ENCODE results near the gene DNAAF8. TPM values are rescaled to one million over a fixed set of nuclear protein-coding genes. Genes with fewer than 3 reads are reported as not detected.

The DNAAF8 gene
- total and polyA plus RNA-seq, 5 donors: 0.28 to 1.3 (median 0.43) TPM; not detected in 1

DNA sequence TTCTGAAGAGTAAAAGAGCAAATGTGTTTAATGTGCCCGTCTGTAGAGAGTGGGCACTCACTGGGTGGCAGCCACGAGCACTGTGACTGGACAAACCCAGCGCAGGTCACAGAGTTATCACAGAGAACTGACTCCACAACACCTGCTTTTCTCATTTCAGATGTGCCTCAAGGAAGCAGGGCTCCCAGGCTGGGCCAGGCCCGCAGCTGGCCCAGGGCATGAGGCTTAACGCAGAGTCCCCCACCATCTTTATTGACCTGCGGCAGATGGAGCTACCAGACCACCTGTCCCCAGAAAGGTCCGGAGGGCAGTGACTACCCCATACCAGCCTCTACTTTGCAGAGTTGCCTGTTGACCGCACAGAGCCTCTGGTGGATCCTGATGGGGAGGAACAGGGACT is 11.9 kb downstream of the DNAAF8 start:
- H3K4me1 ChIP-seq (ENCODE audit: control insufficient read depth, insufficient read depth, low read length): no peaks in the 10 kb centered on the region
- H3K9me3 ChIP-seq (ENCODE audit: control insufficient read depth, low read length): no peaks in the 10 kb centered on the region
- no peaks in the 10 kb centered on the region for H3K27me3 ChIP-seq (ENCODE audit: control insufficient read depth, insufficient read depth)
- H3K27ac ChIP-seq (ENCODE audit: low read length): no peak overlapping the region
- ATAC-seq (no peak), DNase-seq (peak in 1 of 3 donors; percentile 36)
- intact Hi-C loops (cut with DNase I): no loop called here
- WGBS: 83% methylated on average over 8 of the region's 8 CpGs
- H3K4me3 ChIP-seq (ENCODE audit: low read length): no peak overlapping the region

GRCh38 chr16:4746991-4747574 is 12.7 kb downstream of the DNAAF8 start:
- WGBS: 49% methylated on average over 15 of the region's 15 CpGs
- Histone ChIP-seq H3K4me3 (ENCODE audit: low read length) (no peak overlapping the region), H3K27ac (ENCODE audit: low read length) (no peak overlapping the region), H3K9me3 (ENCODE audit: control insufficient read depth, low read length) (no peaks in the 10 kb centered on the region), H3K4me1 (ENCODE audit: control insufficient read depth, insufficient read depth, low read length) (no peaks in the 10 kb centered on the region), H3K27me3 (ENCODE audit: control insufficient read depth, insufficient read depth) (no peaks in the 10 kb centered on the region)
- intact Hi-C loops (cut with DNase I): no loop called here
- DNase-seq (peak in 2 of 3 donors; percentile 63 to 70), ATAC-seq (peak; percentile 3 to 12)

DNA sequence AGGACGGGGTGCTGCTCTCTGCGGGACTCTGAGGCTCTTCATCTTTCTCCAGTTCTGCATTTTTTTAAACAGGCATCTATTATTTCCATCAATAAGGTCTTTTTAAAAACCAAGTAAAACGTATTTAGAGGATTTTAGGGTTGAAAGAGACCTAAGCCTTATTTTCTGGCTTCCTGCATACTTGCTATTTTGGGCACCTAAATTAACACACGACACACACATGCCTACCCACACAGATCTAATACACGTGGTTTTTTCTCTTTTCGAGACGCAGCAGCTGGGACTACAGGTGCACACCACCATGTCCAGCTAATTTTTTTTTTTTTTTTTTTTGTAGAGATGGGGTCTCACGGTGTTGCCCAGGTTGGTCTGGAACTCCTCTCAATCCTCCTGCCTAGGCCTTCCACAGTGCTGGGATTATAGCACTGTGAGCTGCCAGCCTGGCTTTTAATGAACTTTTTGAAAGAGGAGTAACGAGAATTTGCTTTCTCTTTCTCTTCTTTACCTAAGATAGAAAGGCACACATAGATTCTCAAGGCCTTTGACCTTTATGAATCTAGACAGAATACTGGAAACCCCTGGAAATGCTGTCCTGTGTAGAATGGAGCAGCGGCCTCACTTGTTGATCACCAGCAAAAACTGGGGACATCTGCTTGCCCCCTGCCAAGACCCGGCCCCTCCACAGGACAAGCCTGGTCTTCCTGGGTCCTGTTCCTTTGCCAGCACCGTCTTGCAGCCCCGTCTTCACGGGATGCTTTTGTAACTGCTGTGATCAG is 13.8 kb downstream of the DNAAF8 start:
- intact Hi-C loops (cut with DNase I): no loop called here
- Histone ChIP-seq H3K27ac (ENCODE audit: low read length) (no peak overlapping the region), H3K4me3 (ENCODE audit: low read length) (no peak overlapping the region), H3K4me1 (ENCODE audit: control insufficient read depth, insufficient read depth, low read length) (no peaks in the 10 kb centered on the region), H3K9me3 (ENCODE audit: control insufficient read depth, low read length) (no peaks in the 10 kb centered on the region), H3K27me3 (ENCODE audit: control insufficient read depth, insufficient read depth) (no peaks in the 10 kb centered on the region)
- ATAC-seq (no peak), DNase-seq (peak in 1 of 3 donors; percentile 1)
- WGBS: 78% methylated on average over 14 of the region's 14 CpGs

DNA sequence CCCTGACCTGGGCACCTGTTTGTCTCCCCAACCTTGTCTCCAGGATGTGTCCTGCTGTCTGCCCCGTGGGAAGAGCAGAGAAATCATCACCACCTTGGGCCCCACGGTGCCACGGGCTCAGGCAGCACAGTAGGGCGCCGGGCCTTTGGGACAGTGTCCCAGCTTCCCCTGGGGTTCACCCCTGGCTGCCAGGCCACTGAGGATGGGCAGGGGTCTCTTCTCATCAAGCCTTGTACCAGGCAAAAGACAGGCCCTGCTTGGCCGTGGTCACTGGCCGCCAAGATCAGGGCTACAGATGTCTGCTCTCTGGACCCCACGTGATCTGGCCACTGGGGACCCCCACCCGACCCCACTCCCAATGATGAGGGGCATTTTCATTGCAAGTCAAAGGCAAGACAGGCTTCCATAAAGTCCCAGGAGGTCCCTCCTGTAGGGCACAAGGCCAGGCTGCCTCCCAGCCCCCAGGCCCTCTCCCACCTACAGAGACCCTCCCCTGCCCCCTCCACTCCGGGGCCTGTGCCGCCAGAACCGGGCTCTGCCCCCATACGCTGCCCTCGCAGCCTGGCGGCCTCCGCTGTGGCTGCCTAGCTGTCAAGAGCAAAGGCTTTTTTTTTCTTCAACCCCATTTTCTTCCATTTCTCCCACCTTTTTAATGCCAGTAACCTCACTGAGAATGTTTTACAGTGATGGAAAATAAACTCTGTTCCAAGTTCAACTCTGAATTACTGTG is 14.5 kb downstream of the DNAAF8 start:
- H3K27me3 ChIP-seq (ENCODE audit: control insufficient read depth, insufficient read depth): no peaks in the 10 kb centered on the region
- H3K4me3 ChIP-seq (ENCODE audit: low read length): no peak overlapping the region
- no peaks in the 10 kb centered on the region for H3K4me1 ChIP-seq (ENCODE audit: control insufficient read depth, insufficient read depth, low read length)
- 88% methylated on average over 16 of the region's 16 CpGs for WGBS
- no peaks in the 10 kb centered on the region for H3K9me3 ChIP-seq (ENCODE audit: control insufficient read depth, low read length)
- no peak for ATAC-seq
- intact Hi-C loops (cut with DNase I): no loop called here
- H3K27ac ChIP-seq (ENCODE audit: low read length): no peak overlapping the region
- DNase-seq: peak in 2 of 3 donors; percentile 36 to 39

DNA sequence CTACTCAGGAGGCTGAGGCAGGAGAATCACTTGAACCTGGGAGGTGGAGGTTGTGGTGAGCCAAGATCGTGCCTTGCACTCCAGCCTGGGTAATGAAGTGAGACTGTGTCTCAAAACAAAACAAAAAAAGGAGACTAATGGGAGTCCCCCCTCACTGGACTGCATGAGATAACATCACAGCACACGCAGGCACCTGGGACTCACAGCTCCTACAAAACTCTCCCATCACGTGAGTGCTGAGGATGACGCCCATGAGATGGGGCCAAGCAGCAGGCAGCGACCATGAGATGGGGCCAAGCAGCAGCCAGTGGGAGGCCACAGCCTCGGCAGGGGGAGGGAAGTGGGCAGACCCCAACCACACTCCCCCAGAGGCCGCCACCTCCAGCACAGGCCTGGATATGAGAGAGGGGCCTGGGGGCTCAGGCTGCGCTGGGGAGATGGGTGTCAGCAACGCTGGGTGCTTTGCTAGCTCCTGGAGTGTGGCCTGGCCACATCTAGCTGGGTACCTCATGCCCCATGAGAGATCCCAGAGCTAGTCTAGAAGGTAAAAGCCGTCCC is 15.4 kb downstream of the DNAAF8 start:
- H3K9me3 ChIP-seq (ENCODE audit: control insufficient read depth, low read length): no peaks in the 10 kb centered on the region
- H3K4me3 ChIP-seq (ENCODE audit: low read length): no peak overlapping the region
- H3K27ac ChIP-seq (ENCODE audit: low read length): no peak overlapping the region
- intact Hi-C loops (cut with DNase I): no loop called here
- WGBS: 90% methylated on average over 10 of the region's 10 CpGs
- ATAC-seq (no peak), DNase-seq (peak in 2 of 3 donors; percentile 6 to 40)
- no peaks in the 10 kb centered on the region for H3K27me3 ChIP-seq (ENCODE audit: control insufficient read depth, insufficient read depth)
- no peaks in the 10 kb centered on the region for H3K4me1 ChIP-seq (ENCODE audit: control insufficient read depth, insufficient read depth, low read length)

- intact Hi-C loops (cut with DNase I): no loop called here
- ATAC-seq (no peak), DNase-seq (peak in 2 of 3 donors; percentile 15 to 36)
- H3K4me1 ChIP-seq (ENCODE audit: control insufficient read depth, insufficient read depth, low read length): no peaks in the 10 kb centered on the region
- no peak overlapping the region for H3K27ac ChIP-seq (ENCODE audit: low read length)
- H3K4me3 ChIP-seq (ENCODE audit: low read length): no peak overlapping the region
- no peaks in the 10 kb centered on the region for H3K27me3 ChIP-seq (ENCODE audit: control insufficient read depth, insufficient read depth)
- no peaks in the 10 kb centered on the region for H3K9me3 ChIP-seq (ENCODE audit: control insufficient read depth, low read length)
- WGBS: 83% methylated on average over 8 of the region's 8 CpGs
Measured at GRCh38 chr16:4750896-4751295, 16.6 kb downstream of the DNAAF8 start.

- 96% methylated on average over 44 of the region's 44 CpGs for WGBS
- ATAC-seq (peak in 1 of 2 donors; percentile 9), DNase-seq (peak in 2 of 3 donors; percentile 43 to 52)
- Histone ChIP-seq H3K9me3 (ENCODE audit: control insufficient read depth, low read length) (no peaks in the 10 kb centered on the region), H3K4me1 (ENCODE audit: control insufficient read depth, insufficient read depth, low read length) (no peaks in the 10 kb centered on the region), H3K27me3 (ENCODE audit: control insufficient read depth, insufficient read depth) (no peaks in the 10 kb centered on the region), H3K27ac (ENCODE audit: low read length) (no peak overlapping the region), H3K4me3 (ENCODE audit: low read length) (no peak overlapping the region)
- intact Hi-C loops (cut with DNase I): no loop called here
Measured at GRCh38 chr16:4752351-4753100, 18.2 kb downstream of the DNAAF8 start.

DNA sequence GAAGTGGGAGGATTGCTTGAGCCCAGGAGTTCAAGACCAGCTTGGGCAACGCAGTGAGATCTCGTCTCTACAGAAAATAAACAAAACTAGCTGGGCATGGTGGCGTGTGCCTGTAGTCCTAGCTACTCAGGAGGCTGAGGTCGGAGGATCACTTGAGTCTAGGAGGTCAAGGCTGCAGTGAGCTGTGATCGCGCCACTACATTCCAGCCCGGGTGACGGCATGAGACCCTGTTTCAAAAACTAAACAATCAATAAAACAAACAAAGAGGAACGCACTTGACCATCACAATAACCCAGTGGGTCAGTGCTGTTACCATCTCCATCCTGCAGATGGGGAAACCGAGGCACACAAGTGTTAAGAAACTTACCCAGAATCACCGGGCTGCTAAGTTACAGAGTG is 18.9 kb downstream of the DNAAF8 start:
- DNase-seq (peak in 2 of 3 donors; percentile 4 to 16), ATAC-seq (no peak)
- H3K4me1 ChIP-seq (ENCODE audit: control insufficient read depth, insufficient read depth, low read length): no peaks in the 10 kb centered on the region
- H3K27ac ChIP-seq (ENCODE audit: low read length): no peak overlapping the region
- intact Hi-C loops (cut with DNase I): no loop called here
- no peaks in the 10 kb centered on the region for H3K9me3 ChIP-seq (ENCODE audit: control insufficient read depth, low read length)
- 95% methylated on average over 11 of the region's 11 CpGs for WGBS
- no peak overlapping the region for H3K4me3 ChIP-seq (ENCODE audit: low read length)
- no peaks in the 10 kb centered on the region for H3K27me3 ChIP-seq (ENCODE audit: control insufficient read depth, insufficient read depth)

DNA sequence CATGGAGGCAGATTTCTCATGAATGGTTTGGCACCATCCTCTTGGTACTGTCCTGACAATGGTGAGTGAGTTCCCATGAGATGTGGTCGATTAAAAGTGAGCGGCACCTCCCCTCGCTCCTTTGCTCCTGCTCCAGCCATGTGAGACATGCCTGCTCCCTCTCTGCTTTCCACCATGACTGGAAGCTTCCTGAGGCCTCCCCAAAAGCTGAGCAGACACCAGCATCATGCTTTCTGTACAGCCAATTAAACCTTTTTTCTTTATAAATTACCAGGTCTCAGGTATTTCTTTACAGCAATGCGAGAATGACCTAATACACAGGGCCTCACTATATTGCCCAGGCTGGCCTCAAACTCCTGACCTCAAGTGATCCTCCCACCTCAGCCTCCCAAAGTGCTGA is 20.5 kb downstream of the DNAAF8 start:
- DNase-seq (peak in 2 of 3 donors; percentile 4 to 23), ATAC-seq (no peak)
- Histone ChIP-seq H3K4me1 (ENCODE audit: control insufficient read depth, insufficient read depth, low read length) (no peaks in the 10 kb centered on the region), H3K9me3 (ENCODE audit: control insufficient read depth, low read length) (no peaks in the 10 kb centered on the region), H3K27me3 (ENCODE audit: control insufficient read depth, insufficient read depth) (no peaks in the 10 kb centered on the region), H3K27ac (ENCODE audit: low read length) (no peak overlapping the region), H3K4me3 (ENCODE audit: low read length) (no peak overlapping the region)
- 100% methylated on average over 4 of the region's 4 CpGs for WGBS
- intact Hi-C loops (cut with DNase I): no loop called here

DNA sequence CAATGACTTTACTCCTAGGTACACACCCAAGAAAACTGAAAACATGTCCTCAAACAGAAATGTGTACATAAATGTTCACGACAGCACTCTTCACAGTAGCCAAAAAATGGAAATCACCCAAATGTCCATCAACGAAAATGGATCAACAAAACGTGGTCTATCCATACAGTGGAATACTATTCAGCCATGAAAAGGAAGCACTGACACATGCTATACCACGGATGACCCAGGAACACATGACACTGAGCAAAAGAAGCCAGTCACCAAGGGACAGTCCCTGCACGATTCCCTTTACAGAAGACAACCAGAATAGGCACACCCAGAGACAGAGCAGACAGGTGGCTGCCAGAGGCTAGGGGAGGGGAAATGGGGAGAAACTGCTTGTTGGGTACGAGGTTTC is 21.4 kb downstream of the DNAAF8 start:
- DNase-seq (no peak), ATAC-seq (no peak)
- Histone ChIP-seq H3K4me3 (ENCODE audit: low read length) (no peak overlapping the region), H3K9me3 (ENCODE audit: control insufficient read depth, low read length) (no peaks in the 10 kb centered on the region), H3K27ac (ENCODE audit: low read length) (no peak overlapping the region), H3K27me3 (ENCODE audit: control insufficient read depth, insufficient read depth) (no peaks in the 10 kb centered on the region), H3K4me1 (ENCODE audit: control insufficient read depth, insufficient read depth, low read length) (no peaks in the 10 kb centered on the region)
- WGBS: 98% methylated on average over 6 of the region's 6 CpGs
- intact Hi-C loops (cut with DNase I): no loop called here
